GM20000 (cell line): ENCODE data around the gene RAB5A.
"Not testable (repeated sequence)": the region's sequence is repeated elsewhere in the genome, so short reads cannot be mapped to it uniquely, and the experiment has no call there.

Experiments used
- DNase-seq: peaks from one replicate; pipeline ENCODE4 v3.0.0; 2012; ENCODE audit warnings: low spot score
- TF ChIP-seq, protein P1 (sequence below): IDR thresholded peaks from 2 replicates; pipeline ENCODE4 v1.5.1; 2012; ENCODE audit warnings: mild to moderate bottlenecking, control low read depth; ENCODE audit errors: extremely low read depth, missing control alignments

The RAB5A gene

DNA sequence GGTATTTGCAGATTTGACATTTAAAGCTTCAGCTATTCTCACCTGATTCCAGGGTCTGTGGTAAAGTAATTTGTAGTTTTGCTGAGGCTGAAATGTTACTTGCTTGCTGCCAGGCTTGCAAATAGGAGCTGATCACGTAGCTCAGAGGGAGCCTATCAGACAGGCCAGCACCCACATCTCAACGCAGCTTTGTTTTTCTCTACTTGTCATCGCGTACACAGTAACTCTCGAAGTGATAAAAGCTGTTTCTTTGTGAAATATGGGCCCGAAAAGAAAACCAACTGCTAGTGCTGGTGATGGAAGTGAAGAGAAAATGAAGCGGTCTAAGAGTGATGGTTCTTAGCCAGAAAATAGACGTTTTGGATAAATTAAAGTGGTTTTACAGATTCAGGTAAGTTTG, 23.4 kb downstream of the RAB5A start:
- no peak for DNase-seq
- TF ChIP-seq, protein P1, sequence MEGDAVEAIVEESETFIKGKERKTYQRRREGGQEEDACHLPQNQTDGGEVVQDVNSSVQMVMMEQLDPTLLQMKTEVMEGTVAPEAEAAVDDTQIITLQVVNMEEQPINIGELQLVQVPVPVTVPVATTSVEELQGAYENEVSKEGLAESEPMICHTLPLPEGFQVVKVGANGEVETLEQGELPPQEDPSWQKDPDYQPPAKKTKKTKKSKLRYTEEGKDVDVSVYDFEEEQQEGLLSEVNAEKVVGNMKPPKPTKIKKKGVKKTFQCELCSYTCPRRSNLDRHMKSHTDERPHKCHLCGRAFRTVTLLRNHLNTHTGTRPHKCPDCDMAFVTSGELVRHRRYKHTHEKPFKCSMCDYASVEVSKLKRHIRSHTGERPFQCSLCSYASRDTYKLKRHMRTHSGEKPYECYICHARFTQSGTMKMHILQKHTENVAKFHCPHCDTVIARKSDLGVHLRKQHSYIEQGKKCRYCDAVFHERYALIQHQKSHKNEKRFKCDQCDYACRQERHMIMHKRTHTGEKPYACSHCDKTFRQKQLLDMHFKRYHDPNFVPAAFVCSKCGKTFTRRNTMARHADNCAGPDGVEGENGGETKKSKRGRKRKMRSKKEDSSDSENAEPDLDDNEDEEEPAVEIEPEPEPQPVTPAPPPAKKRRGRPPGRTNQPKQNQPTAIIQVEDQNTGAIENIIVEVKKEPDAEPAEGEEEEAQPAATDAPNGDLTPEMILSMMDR: no peak

DNA sequence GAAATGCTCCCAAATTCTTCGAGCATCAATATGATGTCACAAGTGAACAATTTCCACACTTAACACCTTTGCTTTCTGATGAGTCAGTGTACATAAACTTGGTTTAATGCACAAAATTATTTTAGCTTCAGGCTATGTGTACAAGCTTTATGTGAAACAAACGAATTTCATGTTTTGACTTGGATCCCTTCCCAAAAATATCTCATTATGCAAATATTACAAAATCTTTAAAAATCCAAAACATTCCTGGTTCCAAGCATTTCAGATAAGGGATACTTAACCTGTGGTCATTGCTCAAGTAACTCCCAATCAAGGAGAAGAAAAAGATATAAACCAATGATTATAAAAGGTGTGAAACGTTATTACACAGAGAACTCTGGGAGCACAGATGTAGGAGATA, 25.2 kb downstream of the RAB5A start:
- TF ChIP-seq, protein P1: no peak
- no peak for DNase-seq

DNA sequence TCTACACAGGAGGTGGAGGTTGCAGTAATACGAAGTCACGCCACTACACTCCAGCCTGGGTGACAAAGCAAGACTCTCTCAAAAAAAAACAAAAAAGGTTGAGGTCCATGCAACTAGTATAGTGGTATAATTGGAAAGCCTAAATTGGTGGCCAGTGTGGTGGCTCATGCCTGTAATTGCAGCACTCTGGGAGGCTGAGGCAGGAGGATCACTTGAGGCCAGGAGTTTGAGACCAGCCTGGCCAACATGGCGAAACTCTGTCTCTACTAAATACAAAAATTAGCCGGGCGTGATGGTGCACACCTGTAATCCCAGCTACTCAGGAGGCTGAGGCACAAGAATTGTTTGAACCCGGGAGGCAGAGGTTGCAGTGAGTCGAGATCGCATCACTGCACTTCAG, 42.0 kb downstream of the RAB5A start:
- not testable (repeated sequence) for DNase-seq

DNA sequence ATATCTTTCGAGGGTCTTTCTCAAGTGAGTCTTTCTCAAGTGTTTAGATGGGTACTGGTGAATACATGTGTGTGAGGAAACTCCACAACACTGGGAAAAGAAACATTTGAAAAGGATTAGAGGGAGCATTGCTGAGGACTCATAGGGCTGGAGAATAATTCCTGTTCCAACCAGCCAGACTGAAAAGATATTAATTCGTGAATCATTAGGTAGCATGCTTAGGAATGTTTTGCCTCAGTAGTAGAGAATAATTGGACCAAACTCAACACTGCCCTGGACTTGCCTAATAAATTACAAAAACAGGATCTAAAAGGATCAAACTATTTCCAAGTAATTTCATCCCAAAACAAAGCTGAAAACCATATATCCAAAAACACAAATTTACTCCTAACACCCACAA, 47.9 kb downstream of the RAB5A start:
- TF ChIP-seq, protein P1: no peak

DNA sequence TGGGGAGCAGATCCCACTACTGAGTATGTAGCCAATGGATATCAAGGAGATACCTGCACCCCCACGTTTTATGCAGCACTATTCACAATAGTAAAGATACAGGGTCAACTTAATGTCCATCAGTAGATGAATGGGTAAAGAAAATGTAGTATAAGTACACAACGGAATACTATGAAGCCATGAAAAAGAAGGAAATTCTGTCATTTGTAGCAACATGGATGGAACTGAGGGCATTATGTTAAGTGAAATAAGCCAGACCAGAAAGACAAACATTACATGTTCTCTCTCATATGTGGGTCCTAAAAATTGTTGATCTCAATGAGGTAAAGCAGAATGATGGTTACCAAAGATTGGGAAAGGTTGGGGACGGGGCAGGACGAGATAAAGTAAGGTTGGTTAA, 50.6 kb downstream of the RAB5A start:
- no peak for DNase-seq

More for the DNA sequence above, 47.9 kb downstream of the RAB5A start:
- no peak for DNase-seq

DNA sequence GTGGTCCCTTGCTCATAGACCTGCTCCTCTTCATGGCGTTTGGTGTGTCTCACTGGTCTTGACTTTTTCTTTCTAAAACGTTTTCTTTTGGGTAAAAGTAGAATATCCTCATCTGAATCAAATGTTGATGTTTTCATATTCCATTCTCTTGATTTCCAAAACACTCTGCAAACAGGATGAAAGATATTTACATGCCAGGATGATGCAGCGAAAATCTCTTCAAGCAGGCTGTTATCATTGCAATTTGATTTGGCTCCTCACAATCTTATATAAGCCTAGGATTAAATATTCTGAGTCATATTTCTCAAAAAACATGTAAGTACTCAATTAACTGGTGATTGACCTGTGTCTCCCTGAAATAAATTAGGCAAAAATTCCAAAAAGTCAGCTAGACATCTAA, 55.0 kb downstream of the RAB5A start:
- TF ChIP-seq, protein P1: no peak
- DNase-seq: no peak

More for the DNA sequence above, 50.6 kb downstream of the RAB5A start:
- TF ChIP-seq, protein P1: no peak

DNA sequence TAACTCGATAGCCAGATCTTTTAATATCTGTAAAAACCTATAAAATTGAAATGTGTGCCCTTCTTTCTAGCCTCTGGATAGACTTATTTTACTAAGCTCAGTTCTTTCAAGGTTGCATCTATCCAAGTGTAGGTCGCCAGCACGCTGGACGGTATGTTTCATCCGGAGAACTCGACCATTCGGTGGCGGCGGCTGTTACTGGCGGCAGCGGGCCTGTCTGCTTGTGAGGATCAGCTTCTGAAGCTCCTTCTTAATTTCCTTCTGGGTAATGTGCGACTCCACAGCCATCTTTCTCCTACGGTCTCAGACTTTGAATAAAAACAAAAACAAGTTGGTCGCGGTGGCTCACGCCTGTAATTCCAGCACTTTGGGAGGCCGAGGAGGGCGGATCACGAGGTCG, 61.1 kb downstream of the RAB5A start:
- no peak for DNase-seq
- TF ChIP-seq, protein P1: no peak

DNA sequence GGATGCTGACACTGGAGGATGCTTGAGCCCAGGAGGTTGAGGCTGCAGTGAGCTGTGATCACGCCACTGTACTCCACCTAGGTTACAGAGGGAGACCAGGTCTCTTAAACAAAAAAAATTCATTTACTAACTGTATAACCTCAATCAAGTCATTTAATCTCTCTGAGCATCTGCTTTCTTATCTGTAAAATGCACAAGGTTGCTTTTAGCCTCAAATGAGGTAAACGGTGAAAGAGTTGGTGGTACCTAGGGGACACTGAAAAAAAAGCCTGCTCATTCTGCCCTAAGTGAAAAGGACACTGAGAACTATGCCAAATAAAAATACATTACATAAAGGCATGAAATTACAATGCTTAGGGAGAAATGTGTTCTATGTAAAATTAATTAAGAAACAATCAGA, 61.7 kb downstream of the RAB5A start:
- DNase-seq: no peak
- TF ChIP-seq, protein P1: no peak
